ENCODE data around the gene LRRTM2. TPM values are rescaled to one million over a fixed set of nuclear protein-coding genes. Genes with fewer than 3 reads are reported as not detected.
A peak's percentile ranks its signal among the peaks of the same experiment; 100 is the strongest.
"Not testable (repeated sequence)": the region's sequence is repeated elsewhere in the genome, so short reads cannot be mapped to it uniquely, and the experiment has no call there.

Gene LRRTM2, protein sequence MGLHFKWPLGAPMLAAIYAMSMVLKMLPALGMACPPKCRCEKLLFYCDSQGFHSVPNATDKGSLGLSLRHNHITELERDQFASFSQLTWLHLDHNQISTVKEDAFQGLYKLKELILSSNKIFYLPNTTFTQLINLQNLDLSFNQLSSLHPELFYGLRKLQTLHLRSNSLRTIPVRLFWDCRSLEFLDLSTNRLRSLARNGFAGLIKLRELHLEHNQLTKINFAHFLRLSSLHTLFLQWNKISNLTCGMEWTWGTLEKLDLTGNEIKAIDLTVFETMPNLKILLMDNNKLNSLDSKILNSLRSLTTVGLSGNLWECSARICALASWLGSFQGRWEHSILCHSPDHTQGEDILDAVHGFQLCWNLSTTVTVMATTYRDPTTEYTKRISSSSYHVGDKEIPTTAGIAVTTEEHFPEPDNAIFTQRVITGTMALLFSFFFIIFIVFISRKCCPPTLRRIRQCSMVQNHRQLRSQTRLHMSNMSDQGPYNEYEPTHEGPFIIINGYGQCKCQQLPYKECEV
- total RNA-seq (2014; rRNA removed; shearing (Covaris generic)) (0.05 and 0.22 TPM in 2 replicates), total RNA-seq (2022) (not detected in 2 replicates), Bru-seq, nascent RNA (percentile 12 among the genes with signal in this experiment), BruChase-seq, experiment 1, labeled RNA remaining after a 6-hour chase (percentile 12 among the genes with signal in this experiment), BruChase-seq, experiment 2, labeled RNA remaining after a 2-hour chase (percentile 24 among the genes with signal in this experiment)
- long read RNA-seq, result 0 reads

DNA sequence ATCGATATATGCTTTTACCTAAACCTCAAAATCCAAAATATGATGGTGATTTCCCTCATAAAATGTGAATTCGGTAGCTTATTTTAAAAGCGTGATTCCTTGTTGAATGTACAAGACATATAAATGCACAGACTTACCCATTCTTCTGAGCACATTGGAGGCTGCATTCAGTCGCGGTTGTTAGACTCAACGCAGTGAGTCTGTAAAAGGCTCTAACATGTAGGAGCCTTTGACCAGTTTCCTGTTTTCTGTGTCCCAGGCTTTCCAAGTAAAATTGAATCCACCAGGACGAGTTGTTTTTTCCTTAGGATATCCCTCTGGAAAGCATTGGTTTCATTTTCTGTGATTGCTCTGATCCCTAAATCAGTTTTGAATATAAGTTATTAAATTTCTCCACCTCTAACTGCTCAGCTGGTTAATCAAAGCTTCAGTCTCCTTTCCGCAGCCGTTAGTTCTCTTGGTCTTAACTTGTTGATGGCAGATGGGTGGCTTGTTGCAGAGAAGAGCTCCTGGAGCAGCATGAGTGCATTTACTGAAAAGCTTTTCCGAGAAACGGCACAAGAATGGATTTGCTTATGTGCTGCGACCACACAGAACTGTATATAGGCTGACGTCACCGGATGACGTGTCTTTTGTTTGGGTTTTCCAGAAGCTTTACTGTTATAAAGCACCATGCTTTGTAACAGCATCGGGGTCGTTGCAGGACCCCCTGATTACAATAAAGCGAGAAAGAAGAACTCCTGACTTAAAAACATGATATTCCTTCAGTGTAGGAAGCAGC is at the start of gene LRRTM2:
Gene LRRTM2 (minus strand): TSS at position 565 of the 781 bp plus-strand sequence. CDS start 424 bp downstream, at position 141.
- no peak for DNase-seq (ENCODE audit: low spot score)
- H3K4me1 ChIP-seq (ENCODE audit: insufficient read depth, low read length, poor library complexity, severe bottlenecking), result no peaks in the 10 kb centered on the region
- intact Hi-C loops (cut with micrococcal nuclease; ENCODE audit: unreplicated experiment), result no loop called here
- H3K9me3 ChIP-seq (ENCODE audit: low read length), result no peaks in the 10 kb centered on the region
- H3K36me3 ChIP-seq (ENCODE audit: insufficient read depth, low read length), result no peaks in the 10 kb centered on the region
- no peaks in the 10 kb centered on the region for H4K20me1 ChIP-seq (ENCODE audit: insufficient read depth, low read length)
- no peak within 1 kb of the TSS for H3K27ac ChIP-seq (ENCODE audit: low read depth, low read length, poor library complexity, severe bottlenecking)
- H2AFZ ChIP-seq (ENCODE audit: low read length), result no peak within 1 kb of the TSS
- POLR2A ChIA-PET, result interaction anchor here (0.5 kb wide), 1 partner anchor 27 kb away, joined by 3 read pairs; no protein-coding TSS in a partner anchor
- no peaks in the 10 kb centered on the region for H3K9me2 ChIP-seq (ENCODE audit: insufficient read depth, low read length)
- no TSS peak for BruUV-seq (replicated peaks)
- CTCF ChIA-PET (ENCODE audit: unreplicated experiment), result no interaction called here
- H3K4me2 ChIP-seq (ENCODE audit: low read length), result no peak within 1 kb of the TSS
- H3K79me2 ChIP-seq (ENCODE audit: insufficient read depth, low read depth, low read length), result no peaks in the 10 kb centered on the region
- TF ChIP-seq EZH2phosphoT487 (IDR thresholded peaks at IDR 0.05; ENCODE audit: borderline replicate concordance, low read depth, low read length), result no peak
- TF ChIP-seq, protein P1, sequence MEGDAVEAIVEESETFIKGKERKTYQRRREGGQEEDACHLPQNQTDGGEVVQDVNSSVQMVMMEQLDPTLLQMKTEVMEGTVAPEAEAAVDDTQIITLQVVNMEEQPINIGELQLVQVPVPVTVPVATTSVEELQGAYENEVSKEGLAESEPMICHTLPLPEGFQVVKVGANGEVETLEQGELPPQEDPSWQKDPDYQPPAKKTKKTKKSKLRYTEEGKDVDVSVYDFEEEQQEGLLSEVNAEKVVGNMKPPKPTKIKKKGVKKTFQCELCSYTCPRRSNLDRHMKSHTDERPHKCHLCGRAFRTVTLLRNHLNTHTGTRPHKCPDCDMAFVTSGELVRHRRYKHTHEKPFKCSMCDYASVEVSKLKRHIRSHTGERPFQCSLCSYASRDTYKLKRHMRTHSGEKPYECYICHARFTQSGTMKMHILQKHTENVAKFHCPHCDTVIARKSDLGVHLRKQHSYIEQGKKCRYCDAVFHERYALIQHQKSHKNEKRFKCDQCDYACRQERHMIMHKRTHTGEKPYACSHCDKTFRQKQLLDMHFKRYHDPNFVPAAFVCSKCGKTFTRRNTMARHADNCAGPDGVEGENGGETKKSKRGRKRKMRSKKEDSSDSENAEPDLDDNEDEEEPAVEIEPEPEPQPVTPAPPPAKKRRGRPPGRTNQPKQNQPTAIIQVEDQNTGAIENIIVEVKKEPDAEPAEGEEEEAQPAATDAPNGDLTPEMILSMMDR (conservative IDR thresholded peaks at IDR 0.05; ENCODE audit: low read length), result no peak
- H3K4me3 ChIP-seq (ENCODE audit: low read depth, low read length, poor library complexity, severe bottlenecking), result no peak within 1 kb of the TSS

DNA sequence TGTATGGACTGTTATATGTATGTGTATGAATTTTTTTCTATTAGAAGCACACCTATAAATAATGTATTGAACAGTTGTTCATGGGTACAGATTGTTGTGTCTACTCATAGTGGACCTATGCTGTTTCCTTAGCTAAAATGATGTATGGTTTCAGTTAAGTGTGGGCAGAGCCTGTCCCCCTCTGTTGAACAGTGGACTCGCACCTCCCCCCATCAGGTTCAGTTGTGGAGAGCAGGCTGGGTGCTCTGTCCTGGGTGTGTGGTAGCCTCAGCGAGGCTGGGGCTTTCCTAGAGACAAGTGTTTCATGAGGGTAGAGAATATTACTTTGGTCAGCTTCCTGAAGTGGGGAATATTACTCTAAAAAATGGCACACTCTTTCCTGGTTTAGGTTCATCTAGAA is 47.4 kb upstream of the LRRTM2 start:
- Histone ChIP-seq H3K79me2 (ENCODE audit: insufficient read depth, low read depth, low read length) (no peaks in the 10 kb centered on the region), H3K4me1 (ENCODE audit: insufficient read depth, low read length, poor library complexity, severe bottlenecking) (no peaks in the 10 kb centered on the region), H4K20me1 (ENCODE audit: insufficient read depth, low read length) (no peaks in the 10 kb centered on the region), H3K9me3 (ENCODE audit: low read length) (no peaks in the 10 kb centered on the region), H3K4me2 (ENCODE audit: low read length) (no peak overlapping the region), H3K9me2 (ENCODE audit: insufficient read depth, low read length) (no peaks in the 10 kb centered on the region), H3K36me3 (ENCODE audit: insufficient read depth, low read length) (no peaks in the 10 kb centered on the region), H2AFZ (ENCODE audit: low read length) (no peak overlapping the region), H3K27ac (ENCODE audit: low read depth, low read length, poor library complexity, severe bottlenecking) (no peak overlapping the region), H3K4me3 (ENCODE audit: low read depth, low read length, poor library complexity, severe bottlenecking) (no peak overlapping the region)
- no peak for TF ChIP-seq EZH2phosphoT487 (IDR thresholded peaks at IDR 0.05; ENCODE audit: borderline replicate concordance, low read depth, low read length)
- TF ChIP-seq, protein P1 (conservative IDR thresholded peaks at IDR 0.05; ENCODE audit: low read length), result no peak
- POLR2A ChIA-PET, result no interaction called here
- CTCF ChIA-PET (ENCODE audit: unreplicated experiment), result no interaction called here
- intact Hi-C loops (cut with micrococcal nuclease; ENCODE audit: unreplicated experiment), result no loop called here
- no peak for DNase-seq (ENCODE audit: low spot score)
- no TSS peak for BruUV-seq (replicated peaks)

DNA sequence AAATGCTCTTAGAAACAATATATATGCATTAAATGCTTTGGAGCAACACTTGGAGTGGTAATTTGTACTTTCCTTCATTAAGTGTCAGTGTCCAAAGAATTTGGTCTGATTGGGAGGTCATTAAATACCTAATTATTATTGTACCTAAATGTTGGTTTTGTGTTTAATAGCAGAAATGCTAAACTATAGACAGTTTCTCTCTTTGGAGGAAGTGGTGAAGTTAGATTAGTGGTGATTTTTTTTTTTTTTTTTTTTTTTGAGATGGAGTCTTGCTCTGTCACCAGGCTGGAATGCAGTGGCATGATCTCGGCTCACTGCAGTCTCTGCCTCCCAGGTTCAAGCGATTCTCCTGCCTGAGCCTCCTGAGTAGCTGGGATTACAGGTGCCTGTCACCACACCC is 46.2 kb upstream of the LRRTM2 start:
- not testable (repeated sequence) for H3K79me2 ChIP-seq (ENCODE audit: insufficient read depth, low read depth, low read length); H3K36me3 ChIP-seq (ENCODE audit: insufficient read depth, low read length); H3K4me2 ChIP-seq (ENCODE audit: low read length)

More for the DNA sequence above, 46.2 kb upstream of the LRRTM2 start:
- H3K9me2 ChIP-seq (ENCODE audit: insufficient read depth, low read length); BruUV-seq (replicated peaks); H3K9me3 ChIP-seq (ENCODE audit: low read length); POLR2A ChIA-PET; H3K4me1 ChIP-seq (ENCODE audit: insufficient read depth, low read length, poor library complexity, severe bottlenecking); DNase-seq (ENCODE audit: low spot score); H4K20me1 ChIP-seq (ENCODE audit: insufficient read depth, low read length); CTCF ChIA-PET (ENCODE audit: unreplicated experiment); intact Hi-C loops (cut with micrococcal nuclease; ENCODE audit: unreplicated experiment); H3K4me3 ChIP-seq (ENCODE audit: low read depth, low read length, poor library complexity, severe bottlenecking); H3K27ac ChIP-seq (ENCODE audit: low read depth, low read length, poor library complexity, severe bottlenecking); H2AFZ ChIP-seq (ENCODE audit: low read length): not testable (repeated sequence)

Data from OCI-LY7 (cell line).